PC-9 (cell line): ENCODE results near the gene KLC4.

ENCODE experiments used
- CTCF ChIP-seq: fragments of 200-600 bp; sonication (generic); conservative IDR thresholded peaks from 2 replicates; pipeline ENCODE4 v1.6.1; 2017; ENCODE audit warnings: mixed run types, antibody characterized with exemption, mild to moderate bottlenecking, moderate library complexity
- EZH2 ChIP-seq: fragments of 200-600 bp; sonication (generic); IDR thresholded peaks from 2 replicates; pipeline ENCODE4 v1.8.0; 2017; ENCODE audit warnings: antibody characterized with exemption, low read depth

- no peak for TF ChIP-seq CTCF
- TF ChIP-seq EZH2, result no peak
These were observed 42.1 kb downstream of the KLC4 start for GRCh38 chr6:43101497-43101896.
